Peyer's patch (tissue), 4 donors: Measurements from ENCODE around the gene BCAS1. TPM values are rescaled to one million over a fixed set of nuclear protein-coding genes. Genes with fewer than 3 reads are reported as not detected.
A peak's percentile ranks its signal among the peaks of the same experiment; 100 is the strongest.

ENCODE experiments used
- DNase-seq, 3 donors: peaks; one replicate each; pipeline ENCODE4 v3.0.0-alpha.2; 2017 to 2019
- H3K27ac ChIP-seq, 4 donors: fragments of 200-600 bp; sonication (generic); one replicate each; pipeline ENCODE4 v1.5.1; 2016 to 2019
- H3K27me3 ChIP-seq, 2 donors: fragments of 200-600 bp; sonication (generic); one replicate each; pipeline ENCODE4 v1.5.1; 2019
- H3K36me3 ChIP-seq, 3 donors: fragments of 200-600 bp; sonication (generic); one replicate each; pipeline ENCODE4 v1.5.1; 2016 to 2019
- H3K4me1 ChIP-seq, 4 donors: fragments of 200-600 bp; sonication (generic); one replicate each; pipeline ENCODE4 v1.5.1; 2016 to 2019
- H3K4me3 ChIP-seq, 4 donors: fragments of 200-600 bp; sonication (generic); 1 replicate in 3 of 4; 2 replicates in 1 of 4; pipeline ENCODE4 v1.5.1; 2016 to 2019; ENCODE audit warnings: mild to moderate bottlenecking in 1 of 4
- H3K9me3 ChIP-seq, 4 donors: fragments of 200-600 bp; sonication (generic); one replicate each; pipeline ENCODE4 v1.5.1; 2016 to 2019; ENCODE audit warnings: mild to moderate bottlenecking in 1 of 4
- POLR2A ChIP-seq, 2 donors: fragments of 450-650 bp; IDR thresholded peaks; one replicate each; pipeline ENCODE4 v1.5.1; 2017; ENCODE audit warnings: antibody characterized with exemption in 2 of 2, mild to moderate bottlenecking in 2 of 2, moderate library complexity in 2 of 2
- total RNA-seq, 4 donors: library from RNA; depleted of rRNA; stranded (reverse); fragments of >200 nt; gene quantifications; one replicate each; pipeline ENCODE4 v1.1.0, GENCODE V29; 2016
- TF ChIP-seq, protein P1 (sequence below), 6 experiments: fragments of 450-650 bp in 4 of 6; fragments of 200-600 bp in 2 of 6; sonication (generic) in 1 of 6; IDR thresholded peaks; one replicate each; pipeline ENCODE4 v1.5.1; 2017 to 2019; ENCODE audit warnings: antibody characterized with exemption in 6 of 6, mild to moderate bottlenecking in 3 of 6, moderate library complexity in 1 of 6

BCAS1 gene
- total RNA-seq, 4 donors from 2014 or later: 21.5 to 58.1 (median 43.2) TPM

DNA sequence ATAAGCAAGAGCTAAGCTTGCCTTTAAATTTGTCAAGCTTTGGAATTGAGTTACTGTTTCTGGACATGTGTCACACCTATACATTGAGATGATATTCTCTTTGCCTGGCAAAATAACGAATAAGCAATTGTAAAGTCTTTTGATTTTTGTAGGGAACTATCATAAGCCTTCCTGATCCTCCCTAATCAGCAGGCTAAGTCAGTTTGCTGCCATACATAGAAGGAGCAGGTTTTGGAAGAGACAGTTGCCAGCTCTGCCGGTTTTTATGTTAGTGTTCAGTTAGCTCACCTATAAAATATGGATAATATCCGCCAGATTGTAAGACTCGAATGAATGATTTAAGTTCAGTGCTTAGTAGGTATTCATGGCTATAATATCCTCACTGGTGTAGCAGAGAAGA lies 34.4 kb upstream of the BCAS1 start:
- no peaks in the 10 kb centered on the region for H3K9me3 ChIP-seq
- H3K4me3 ChIP-seq: no peak overlapping the region
- H3K27me3 ChIP-seq: no peaks in the 10 kb centered on the region
- no peak for TF ChIP-seq POLR2A (IDR thresholded peaks at IDR 0.05)
- TF ChIP-seq, protein P1, sequence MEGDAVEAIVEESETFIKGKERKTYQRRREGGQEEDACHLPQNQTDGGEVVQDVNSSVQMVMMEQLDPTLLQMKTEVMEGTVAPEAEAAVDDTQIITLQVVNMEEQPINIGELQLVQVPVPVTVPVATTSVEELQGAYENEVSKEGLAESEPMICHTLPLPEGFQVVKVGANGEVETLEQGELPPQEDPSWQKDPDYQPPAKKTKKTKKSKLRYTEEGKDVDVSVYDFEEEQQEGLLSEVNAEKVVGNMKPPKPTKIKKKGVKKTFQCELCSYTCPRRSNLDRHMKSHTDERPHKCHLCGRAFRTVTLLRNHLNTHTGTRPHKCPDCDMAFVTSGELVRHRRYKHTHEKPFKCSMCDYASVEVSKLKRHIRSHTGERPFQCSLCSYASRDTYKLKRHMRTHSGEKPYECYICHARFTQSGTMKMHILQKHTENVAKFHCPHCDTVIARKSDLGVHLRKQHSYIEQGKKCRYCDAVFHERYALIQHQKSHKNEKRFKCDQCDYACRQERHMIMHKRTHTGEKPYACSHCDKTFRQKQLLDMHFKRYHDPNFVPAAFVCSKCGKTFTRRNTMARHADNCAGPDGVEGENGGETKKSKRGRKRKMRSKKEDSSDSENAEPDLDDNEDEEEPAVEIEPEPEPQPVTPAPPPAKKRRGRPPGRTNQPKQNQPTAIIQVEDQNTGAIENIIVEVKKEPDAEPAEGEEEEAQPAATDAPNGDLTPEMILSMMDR (IDR thresholded peaks at IDR 0.05): no peak
- H3K27ac ChIP-seq: no peak overlapping the region
- no peak for DNase-seq
- H3K36me3 ChIP-seq: no peaks in the 10 kb centered on the region
- peaks cover 0 to 6% (median 0%) of the 10 kb centered on the region in 4 donors for H3K4me1 ChIP-seq

DNA sequence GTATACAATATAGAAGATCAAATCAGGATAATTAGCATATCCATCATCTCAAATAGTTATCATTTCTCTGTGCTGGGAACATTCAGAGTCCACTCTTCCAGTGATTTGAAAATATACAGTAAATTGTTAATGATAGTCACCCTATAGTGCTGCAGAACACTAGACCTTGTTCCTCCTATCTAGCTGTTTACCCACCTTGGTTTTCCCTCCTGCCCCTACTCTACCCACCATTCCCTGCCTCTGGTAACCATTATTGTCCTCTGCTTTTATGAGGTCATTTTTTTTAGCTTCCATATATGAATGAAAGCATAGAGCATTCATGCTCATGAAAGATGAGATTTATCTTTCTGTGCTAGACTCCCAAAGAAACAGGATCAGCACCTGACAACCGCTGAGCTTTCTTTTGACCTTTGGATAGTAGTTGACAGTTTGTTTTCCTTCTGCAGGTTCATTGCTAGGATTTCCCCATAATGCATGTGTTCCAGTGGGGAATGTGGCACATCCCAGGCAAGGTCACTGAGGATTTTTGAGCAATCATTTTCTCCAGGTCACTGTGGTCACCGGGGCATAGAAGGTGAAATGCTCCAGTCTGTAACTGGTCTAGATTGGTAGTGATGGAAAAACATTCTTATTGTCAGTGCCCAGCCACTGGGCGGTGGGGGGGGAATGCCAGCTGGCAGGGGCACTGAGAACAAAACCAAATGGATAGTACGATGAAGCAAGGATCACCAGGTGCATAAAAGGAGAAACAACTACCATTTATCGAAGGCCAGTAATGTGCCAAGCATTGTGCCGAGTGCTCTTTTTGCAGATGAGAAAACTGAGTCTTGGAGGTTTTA lies 33.6 kb upstream of the BCAS1 start:
- H3K9me3 ChIP-seq: no peaks in the 10 kb centered on the region
- DNase-seq: no peak
- H3K4me3 ChIP-seq: no peak overlapping the region
- no peaks in the 10 kb centered on the region for H3K36me3 ChIP-seq
- no peak for TF ChIP-seq POLR2A (IDR thresholded peaks at IDR 0.05)
- TF ChIP-seq, protein P1 (IDR thresholded peaks at IDR 0.05): no peak
- H3K27me3 ChIP-seq: no peaks in the 10 kb centered on the region
- H3K4me1 ChIP-seq: peaks cover 0 to 6% (median 0%) of the 10 kb centered on the region in 4 donors
- H3K27ac ChIP-seq: no peak overlapping the region

DNA sequence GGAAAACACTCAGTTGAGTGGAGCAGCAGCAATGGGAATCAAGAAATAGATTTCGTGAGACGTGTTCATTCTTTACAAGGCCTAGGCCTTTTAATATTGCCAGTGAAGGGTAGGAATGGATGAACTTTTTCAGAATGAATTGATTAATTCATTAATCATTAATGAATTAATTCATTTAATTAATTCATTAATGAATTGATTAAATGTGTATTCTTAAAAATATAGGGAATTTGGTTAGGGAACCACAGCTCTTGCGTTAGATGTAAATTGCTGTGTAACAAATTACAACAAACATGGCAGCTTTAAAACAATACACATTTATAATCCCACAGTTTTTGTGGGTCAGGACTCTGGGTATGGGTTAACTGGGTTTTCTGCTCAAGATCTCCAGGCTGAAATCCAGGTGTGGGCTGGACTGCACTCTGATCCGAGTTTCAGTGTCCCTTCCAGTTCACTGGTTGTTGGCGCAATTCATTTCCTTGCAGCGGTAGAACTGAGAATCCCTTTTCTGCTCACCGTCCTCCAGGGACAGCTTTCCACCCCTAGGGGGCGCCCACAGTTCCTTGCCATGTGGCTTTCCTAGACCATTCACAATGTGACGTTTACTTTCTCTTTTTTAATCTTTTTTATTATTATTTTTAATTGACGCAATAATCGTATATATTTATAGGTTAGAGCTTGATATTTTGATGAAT lies 32.8 kb upstream of the BCAS1 start:
- Histone ChIP-seq H3K4me3 (no peak overlapping the region), H3K4me1 (peaks cover 0 to 6% (median 0%) of the 10 kb centered on the region in 4 donors), H3K36me3 (no peaks in the 10 kb centered on the region), H3K9me3 (no peaks in the 10 kb centered on the region), H3K27me3 (no peaks in the 10 kb centered on the region), H3K27ac (no peak overlapping the region)
- TF ChIP-seq POLR2A (IDR thresholded peaks at IDR 0.05): no peak
- TF ChIP-seq, protein P1 (IDR thresholded peaks at IDR 0.05): peak in 5 of 6 experiments; percentile 46 to 89 (median 80)
- peak; percentile 60 to 94 (median 88) for DNase-seq

DNA sequence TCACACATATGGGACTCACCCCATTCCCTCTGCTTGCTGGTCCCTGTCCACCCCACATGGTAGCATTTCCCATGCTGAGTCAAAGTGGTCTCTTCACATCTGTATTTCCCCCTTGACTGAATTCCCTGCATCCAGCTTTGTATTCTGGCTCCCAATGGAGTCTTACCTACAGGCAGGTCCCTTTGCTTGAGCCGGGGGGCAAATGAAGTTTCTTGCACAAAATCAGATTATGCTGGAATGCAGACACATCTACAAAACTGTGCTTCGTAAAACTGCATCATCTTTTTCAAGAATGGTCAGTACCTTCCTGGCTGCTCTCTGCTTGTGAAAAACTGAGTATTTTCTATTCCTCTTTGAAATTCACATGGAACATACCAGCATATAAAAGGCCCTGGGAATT lies 32.1 kb upstream of the BCAS1 start:
- no peak for DNase-seq
- Histone ChIP-seq H3K4me1 (peaks cover 0 to 6% (median 0%) of the 10 kb centered on the region in 4 donors), H3K36me3 (no peaks in the 10 kb centered on the region), H3K4me3 (no peak overlapping the region), H3K27ac (no peak overlapping the region), H3K9me3 (no peaks in the 10 kb centered on the region), H3K27me3 (no peaks in the 10 kb centered on the region)
- TF ChIP-seq, protein P1 (IDR thresholded peaks at IDR 0.05): no peak
- no peak for TF ChIP-seq POLR2A (IDR thresholded peaks at IDR 0.05)

DNA sequence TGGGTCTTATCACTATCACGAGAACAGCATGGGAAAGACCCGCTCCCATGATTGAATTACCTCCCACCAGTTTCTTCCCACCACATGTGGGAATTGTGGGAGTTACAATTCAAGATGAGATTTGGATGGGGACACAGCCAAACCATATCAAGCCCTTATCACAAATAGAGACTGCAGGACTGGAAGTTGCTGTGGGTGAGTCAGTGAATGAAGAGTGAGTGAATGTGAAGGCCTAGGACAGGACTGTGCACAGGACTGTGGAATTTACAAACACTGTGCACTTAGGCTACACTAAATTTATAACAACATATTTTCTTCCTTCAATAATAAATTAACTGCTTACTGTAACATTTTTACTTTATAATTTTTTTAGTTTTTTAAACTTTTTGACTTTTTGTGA lies 30.2 kb upstream of the BCAS1 start:
- Histone ChIP-seq H3K27me3 (no peaks in the 10 kb centered on the region), H3K36me3 (no peaks in the 10 kb centered on the region), H3K9me3 (no peaks in the 10 kb centered on the region), H3K4me1 (peaks cover 0 to 6% (median 0%) of the 10 kb centered on the region in 4 donors), H3K27ac (no peak overlapping the region), H3K4me3 (no peak overlapping the region)
- no peak for DNase-seq
- TF ChIP-seq POLR2A (IDR thresholded peaks at IDR 0.05): no peak
- TF ChIP-seq, protein P1 (IDR thresholded peaks at IDR 0.05): no peak
